GM12801 (cell line): ENCODE results near the gene TK2.

Experiments
- CTCF ChIP-seq: IDR thresholded peaks from one replicate; pipeline ENCODE4 v1.5.1; 2011; ENCODE audit warnings: control low read depth; ENCODE audit not compliant: insufficient read length; ENCODE audit errors: extremely low read depth

Gene TK2

DNA sequence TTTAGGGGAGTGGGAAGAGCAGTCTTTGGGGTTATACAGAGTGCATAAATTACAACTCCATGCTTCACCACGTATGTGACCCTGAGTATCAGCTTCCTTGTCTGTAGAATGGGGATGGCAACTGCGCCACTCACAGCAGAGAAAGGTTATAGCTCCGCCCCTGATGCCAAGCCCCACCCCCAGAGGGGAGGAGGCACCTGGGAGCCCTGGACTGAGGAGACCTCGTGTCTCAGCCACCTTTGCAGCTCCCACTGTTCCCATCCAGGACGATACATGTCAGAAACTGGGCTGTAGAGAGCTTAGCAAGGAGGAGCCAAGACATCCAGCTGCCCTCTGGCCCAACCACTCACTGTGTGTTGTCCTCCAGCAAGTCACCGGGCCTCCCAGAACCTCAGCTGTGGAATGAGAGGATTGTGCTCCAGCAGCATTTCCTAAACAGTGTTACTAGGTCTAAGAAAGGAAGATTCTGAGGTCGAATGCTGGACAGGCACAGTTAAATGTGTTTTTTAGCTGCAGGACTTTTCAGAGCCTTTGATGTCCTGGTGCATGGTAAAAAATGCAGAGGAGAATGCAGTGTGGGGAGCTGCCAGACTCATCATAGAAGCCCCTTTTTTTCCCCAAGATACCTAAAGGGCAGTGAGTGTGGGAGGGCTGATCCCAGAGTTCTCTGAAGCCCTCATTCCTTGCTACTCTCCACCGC, 73.4 kb downstream of the TK2 start:
- no peak for TF ChIP-seq CTCF

- TF ChIP-seq CTCF, result no peak
These were observed 74.7 kb downstream of the TK2 start for GRCh38 chr16:66475232-66475631.

DNA sequence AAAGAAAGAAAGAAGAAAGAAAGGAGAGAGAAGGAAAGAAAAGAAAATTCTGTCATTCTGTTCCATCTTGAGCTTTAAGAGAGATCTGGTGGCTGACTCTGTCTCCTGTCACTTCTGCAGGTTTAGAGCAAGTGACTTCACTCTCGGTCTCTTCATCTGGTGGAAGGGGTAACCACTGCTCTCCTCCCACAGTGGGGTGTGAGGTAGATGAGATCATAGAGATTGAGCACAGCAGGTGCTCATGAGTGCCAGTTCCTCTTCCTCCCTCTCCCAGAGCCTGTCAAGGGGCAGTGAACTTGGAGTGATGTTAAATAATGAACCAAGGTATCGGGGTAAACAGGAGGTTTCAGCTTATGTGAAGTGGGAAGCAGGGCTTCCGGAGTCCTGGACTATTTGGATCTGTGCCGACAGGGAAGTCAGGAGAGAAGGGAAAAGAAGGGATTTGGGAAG, 75.1 kb downstream of the TK2 start:
- no peak for TF ChIP-seq CTCF

GRCh38 chr16:66473654-66474519, 76.0 kb downstream of the TK2 start:
- no peak for TF ChIP-seq CTCF

DNA sequence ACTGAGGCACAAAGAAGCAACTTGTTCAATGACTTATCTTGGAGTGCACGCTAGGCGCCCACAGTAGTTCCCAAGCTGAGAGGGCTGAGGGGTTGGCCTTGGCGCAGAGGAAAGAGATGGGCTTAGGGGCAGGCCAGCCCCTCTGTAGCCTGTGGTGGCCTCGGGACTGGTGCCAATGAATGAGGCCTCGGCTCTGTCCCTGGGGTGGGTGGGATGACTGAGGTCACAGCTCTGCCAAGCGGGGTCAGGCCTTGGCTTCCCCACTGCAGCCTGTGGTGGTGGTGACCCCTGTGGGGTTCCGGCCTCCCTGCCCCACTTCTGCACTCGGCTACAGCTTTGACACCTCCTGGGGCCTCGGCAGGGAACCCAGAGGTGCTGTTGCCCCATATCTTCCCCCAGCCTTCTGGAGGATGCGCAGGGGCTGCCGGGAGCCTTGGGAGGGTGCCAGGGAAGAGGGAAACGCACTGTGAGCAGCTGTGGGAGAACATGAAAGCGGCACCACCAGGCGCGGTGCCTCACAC, 76.8 kb downstream of the TK2 start:
- TF ChIP-seq CTCF, result no peak

DNA sequence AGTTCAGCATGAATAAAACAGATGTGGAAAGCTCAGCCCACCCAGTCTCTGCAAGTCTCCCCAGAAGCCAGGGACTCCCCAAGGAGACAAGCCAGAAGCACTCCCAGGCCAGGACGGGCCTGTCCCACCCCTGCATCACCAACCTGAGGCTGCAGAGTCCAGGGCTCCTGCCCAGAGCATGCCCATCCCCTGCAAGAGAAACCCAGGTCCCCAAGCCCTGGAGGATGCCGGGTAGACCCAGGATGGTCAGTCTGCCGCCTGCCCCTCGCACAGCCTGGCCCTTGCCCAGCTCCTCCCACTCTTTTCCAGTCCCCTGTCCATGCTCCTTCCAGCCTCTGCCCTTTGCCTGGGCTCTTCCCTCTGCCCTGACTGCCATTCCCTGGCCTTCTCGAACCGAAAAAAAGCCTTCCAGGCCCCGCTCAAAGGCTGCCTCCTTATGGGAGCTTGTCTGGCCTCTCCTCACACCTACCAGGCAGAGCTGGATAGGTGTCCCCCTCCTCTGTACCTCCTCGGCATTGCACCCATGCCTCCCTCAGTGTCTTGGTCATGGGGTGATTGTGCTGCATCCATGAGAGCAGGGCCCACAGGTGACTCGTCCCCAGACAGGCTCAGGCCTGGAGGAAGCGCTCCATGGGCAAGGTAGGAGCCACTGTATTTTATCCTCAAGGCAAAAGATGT, 78.1 kb downstream of the TK2 start:
- TF ChIP-seq CTCF, result no peak

DNA sequence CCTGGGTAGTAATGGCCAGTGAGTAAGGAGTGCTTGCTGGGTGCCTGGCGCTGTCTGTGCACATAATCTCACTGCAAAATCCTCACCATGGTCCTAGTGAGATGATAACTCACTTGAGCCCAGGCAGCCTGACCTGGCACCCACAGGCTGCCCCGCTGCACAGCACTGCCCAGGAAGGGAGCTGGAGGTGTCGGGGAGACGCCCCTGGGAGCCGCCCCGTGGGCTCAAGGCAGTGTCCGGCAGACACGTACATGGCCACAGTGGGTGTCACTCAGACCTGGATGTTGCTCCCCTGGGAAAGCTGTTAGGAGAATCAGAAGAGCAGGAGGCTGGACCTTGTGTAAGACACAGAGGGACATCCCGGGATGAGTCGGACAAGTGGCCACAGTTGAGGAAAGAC, 78.7 kb downstream of the TK2 start:
- TF ChIP-seq CTCF, result no peak
